Activated CD8-positive, alpha-beta memory T cell treated with anti-CD3 and anti-CD28 coated beads, Interleukin-2, amount 50 U/mL, for 48 hours (primary cell): ENCODE measurements around the gene SLC27A6.

Experiments
- DNase-seq: peaks from one replicate; pipeline ENCODE4 v3.0.0-alpha.2; 2020

SLC27A6 gene

GRCh38 chr5:129065721-129066120 is 100.4 kb downstream of the SLC27A6 start:
- DNase-seq = no peak

GRCh38 chr5:129067745-129068144 is 102.5 kb downstream of the SLC27A6 start:
- DNase-seq = no peak

- DNase-seq = no peak
These were observed 104.0 kb downstream of the SLC27A6 start for GRCh38 chr5:129069292-129069691.

- DNase-seq = no peak
These were observed 107.8 kb downstream of the SLC27A6 start for GRCh38 chr5:129073111-129073510.

- no peak for DNase-seq
These were observed 109.6 kb downstream of the SLC27A6 start for GRCh38 chr5:129074903-129075302.

- no peak for DNase-seq
These were observed 112.3 kb downstream of the SLC27A6 start for GRCh38 chr5:129077433-129078075.

- DNase-seq = no peak
These were observed 113.0 kb downstream of the SLC27A6 start for GRCh38 chr5:129078247-129078646.

- DNase-seq = no peak
These were observed 113.4 kb downstream of the SLC27A6 start for GRCh38 chr5:129078660-129079059.

- DNase-seq = no peak
These were observed 114.2 kb downstream of the SLC27A6 start for GRCh38 chr5:129079496-129079895.

- DNase-seq = no peak
These were observed 115.5 kb downstream of the SLC27A6 start for GRCh38 chr5:129080766-129081165.

- DNase-seq = no peak
These were observed 117.2 kb downstream of the SLC27A6 start for GRCh38 chr5:129082225-129083136.
